Measurements from ENCODE around the gene PIR. TPM values are rescaled to one million over a fixed set of nuclear protein-coding genes. Genes with fewer than 3 reads are reported as not detected.

The PIR gene
- total RNA-seq, 1 donor from 2014 or later, result 47.3 TPM

- Mint-ChIP-seq H3K27ac (ENCODE audit: unreplicated experiment) (no peak overlapping the region), H3K36me3 (ENCODE audit: low read depth, unreplicated experiment) (no peaks in the 10 kb centered on the region), H3K4me3 (ENCODE audit: unreplicated experiment) (no peak overlapping the region), H3K4me1 (ENCODE audit: unreplicated experiment) (peaks cover 4% of the 10 kb centered on the region), H3K27me3 (ENCODE audit: unreplicated experiment) (no peaks in the 10 kb centered on the region), H3K9me3 (ENCODE audit: unreplicated experiment) (no peaks in the 10 kb centered on the region)
- no peak for DNase-seq (ENCODE audit: low spot score)
- TF ChIP-seq, protein P1, sequence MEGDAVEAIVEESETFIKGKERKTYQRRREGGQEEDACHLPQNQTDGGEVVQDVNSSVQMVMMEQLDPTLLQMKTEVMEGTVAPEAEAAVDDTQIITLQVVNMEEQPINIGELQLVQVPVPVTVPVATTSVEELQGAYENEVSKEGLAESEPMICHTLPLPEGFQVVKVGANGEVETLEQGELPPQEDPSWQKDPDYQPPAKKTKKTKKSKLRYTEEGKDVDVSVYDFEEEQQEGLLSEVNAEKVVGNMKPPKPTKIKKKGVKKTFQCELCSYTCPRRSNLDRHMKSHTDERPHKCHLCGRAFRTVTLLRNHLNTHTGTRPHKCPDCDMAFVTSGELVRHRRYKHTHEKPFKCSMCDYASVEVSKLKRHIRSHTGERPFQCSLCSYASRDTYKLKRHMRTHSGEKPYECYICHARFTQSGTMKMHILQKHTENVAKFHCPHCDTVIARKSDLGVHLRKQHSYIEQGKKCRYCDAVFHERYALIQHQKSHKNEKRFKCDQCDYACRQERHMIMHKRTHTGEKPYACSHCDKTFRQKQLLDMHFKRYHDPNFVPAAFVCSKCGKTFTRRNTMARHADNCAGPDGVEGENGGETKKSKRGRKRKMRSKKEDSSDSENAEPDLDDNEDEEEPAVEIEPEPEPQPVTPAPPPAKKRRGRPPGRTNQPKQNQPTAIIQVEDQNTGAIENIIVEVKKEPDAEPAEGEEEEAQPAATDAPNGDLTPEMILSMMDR (IDR thresholded peaks at IDR 0.05; ENCODE audit: unreplicated experiment), result no peak
Measured at GRCh38 chrX:15469613-15470012, 23.5 kb downstream of the PIR start.

- DNase-seq (ENCODE audit: low spot score), result no peak
- Mint-ChIP-seq H3K9me3 (ENCODE audit: unreplicated experiment) (no peaks in the 10 kb centered on the region), H3K36me3 (ENCODE audit: low read depth, unreplicated experiment) (no peaks in the 10 kb centered on the region), H3K27me3 (ENCODE audit: unreplicated experiment) (no peaks in the 10 kb centered on the region), H3K27ac (ENCODE audit: unreplicated experiment) (no peak overlapping the region), H3K4me3 (ENCODE audit: unreplicated experiment) (no peak overlapping the region), H3K4me1 (ENCODE audit: unreplicated experiment) (peaks cover 4% of the 10 kb centered on the region)
- TF ChIP-seq, protein P1 (IDR thresholded peaks at IDR 0.05; ENCODE audit: unreplicated experiment), result no peak
Measured at GRCh38 chrX:15468036-15468435, 25.1 kb downstream of the PIR start.

DNA sequence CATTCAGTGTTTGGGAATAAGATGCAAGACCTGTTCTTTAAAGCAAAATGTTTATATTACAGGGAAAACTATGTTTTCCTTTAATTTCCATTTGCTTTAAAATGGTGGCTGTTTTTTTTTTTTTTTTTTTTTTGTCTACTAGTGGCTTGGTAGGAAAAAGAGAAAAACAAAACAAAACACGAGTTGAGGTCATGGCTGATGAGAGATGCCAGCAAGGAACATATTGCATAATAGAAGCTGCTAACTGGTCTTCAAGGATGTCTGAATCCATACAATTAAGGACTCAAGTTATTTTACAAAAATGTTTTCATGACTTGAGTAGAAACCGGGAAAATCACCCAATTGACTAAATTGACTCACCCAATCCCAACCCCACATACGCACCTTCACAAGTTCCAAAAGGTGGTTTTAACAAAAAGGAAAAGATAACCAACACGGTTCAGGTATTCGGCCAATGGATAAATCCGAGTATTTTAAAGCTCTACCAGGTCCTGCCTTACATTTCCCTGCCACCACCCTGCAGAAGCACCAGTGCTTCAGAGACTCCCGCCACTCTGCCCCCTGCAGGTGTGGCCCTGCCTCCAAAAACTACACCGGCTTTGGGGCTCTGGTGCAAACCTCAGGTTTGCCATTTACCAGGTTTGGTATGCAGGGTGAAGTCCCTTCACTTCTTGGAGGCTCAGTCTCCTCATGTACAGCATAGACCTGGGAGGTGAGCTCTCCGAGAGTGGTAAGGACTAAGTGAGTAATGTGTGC is 27.1 kb downstream of the PIR start:
- no peak overlapping the region for H3K27ac Mint-ChIP-seq (ENCODE audit: unreplicated experiment)
- H3K4me1 Mint-ChIP-seq (ENCODE audit: unreplicated experiment), result peaks cover 4% of the 10 kb centered on the region
- H3K9me3 Mint-ChIP-seq (ENCODE audit: unreplicated experiment), result no peaks in the 10 kb centered on the region
- no peaks in the 10 kb centered on the region for H3K27me3 Mint-ChIP-seq (ENCODE audit: unreplicated experiment)
- no peaks in the 10 kb centered on the region for H3K36me3 Mint-ChIP-seq (ENCODE audit: low read depth, unreplicated experiment)
- TF ChIP-seq, protein P1 (IDR thresholded peaks at IDR 0.05; ENCODE audit: unreplicated experiment), result peak; percentile 23
- peak; percentile 23 for DNase-seq (ENCODE audit: low spot score)
- no peak overlapping the region for H3K4me3 Mint-ChIP-seq (ENCODE audit: unreplicated experiment)

- no peaks in the 10 kb centered on the region for H3K36me3 Mint-ChIP-seq (ENCODE audit: low read depth, unreplicated experiment)
- H3K27me3 Mint-ChIP-seq (ENCODE audit: unreplicated experiment), result no peaks in the 10 kb centered on the region
- H3K4me1 Mint-ChIP-seq (ENCODE audit: unreplicated experiment), result peaks cover 4% of the 10 kb centered on the region
- no peak overlapping the region for H3K4me3 Mint-ChIP-seq (ENCODE audit: unreplicated experiment)
- H3K27ac Mint-ChIP-seq (ENCODE audit: unreplicated experiment), result no peak overlapping the region
- no peaks in the 10 kb centered on the region for H3K9me3 Mint-ChIP-seq (ENCODE audit: unreplicated experiment)
- TF ChIP-seq, protein P1 (IDR thresholded peaks at IDR 0.05; ENCODE audit: unreplicated experiment), result no peak
- DNase-seq (ENCODE audit: low spot score), result no peak
Measured at GRCh38 chrX:15465347-15465746, 27.8 kb downstream of the PIR start.

DNA sequence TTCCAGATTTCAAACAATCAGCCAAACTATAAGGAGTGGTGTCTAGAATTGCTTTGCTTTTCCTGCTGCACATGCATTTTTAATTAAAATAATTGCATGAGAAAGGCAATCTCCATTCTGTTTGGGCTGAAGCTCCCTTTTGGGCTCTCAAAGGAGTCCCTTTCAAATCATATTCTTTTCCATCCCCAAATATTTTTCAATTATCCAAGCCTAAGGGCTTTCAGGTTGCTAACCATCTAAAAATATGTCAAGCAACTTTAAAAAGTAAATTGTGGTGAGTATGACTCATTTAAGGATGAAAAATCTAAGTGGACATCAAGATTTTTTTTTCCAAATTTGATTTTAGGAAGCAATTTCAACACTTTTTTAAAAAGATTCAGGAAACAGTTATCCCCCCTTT is 28.4 kb downstream of the PIR start:
- DNase-seq (ENCODE audit: low spot score), result no peak
- no peak overlapping the region for H3K4me3 Mint-ChIP-seq (ENCODE audit: unreplicated experiment)
- H3K4me1 Mint-ChIP-seq (ENCODE audit: unreplicated experiment), result peaks cover 4% of the 10 kb centered on the region
- H3K36me3 Mint-ChIP-seq (ENCODE audit: low read depth, unreplicated experiment), result no peaks in the 10 kb centered on the region
- H3K27ac Mint-ChIP-seq (ENCODE audit: unreplicated experiment), result no peak overlapping the region
- TF ChIP-seq, protein P1 (IDR thresholded peaks at IDR 0.05; ENCODE audit: unreplicated experiment), result no peak
- no peaks in the 10 kb centered on the region for H3K9me3 Mint-ChIP-seq (ENCODE audit: unreplicated experiment)
- no peaks in the 10 kb centered on the region for H3K27me3 Mint-ChIP-seq (ENCODE audit: unreplicated experiment)

Measured in endothelial cell (in vitro differentiated cells).